ENCODE measurements around the gene ZNF433.
A peak's percentile ranks its signal among the peaks of the same experiment; 100 is the strongest.
"Not testable (repeated sequence)": the region's sequence is repeated elsewhere in the genome, so short reads cannot be mapped to it uniquely, and the experiment has no call there.

ZNF433 gene

GRCh38 chr19:12035220-12036172 is at the start of gene ZNF433:
TSS of gene ZNF433 (minus strand) at chr19:12035679. CDS start at chr19:12035539, 140 bp downstream.
- DNase-seq (ENCODE audit: low read depth) = peak; percentile 85

GRCh38 chr19:12083336-12083735 is 47.9 kb upstream of the ZNF433 start:
- DNase-seq (ENCODE audit: low read depth) = not testable (repeated sequence)

- no peak for DNase-seq (ENCODE audit: low read depth)
Measured at GRCh38 chr19:12077375-12077774, 41.9 kb upstream of the ZNF433 start.

- not testable (repeated sequence) for DNase-seq (ENCODE audit: low read depth)
Measured at GRCh38 chr19:12076331-12076730, 40.9 kb upstream of the ZNF433 start.

- no peak for DNase-seq (ENCODE audit: low read depth)
Measured at GRCh38 chr19:12075538-12076139, 40.2 kb upstream of the ZNF433 start.

- peak; percentile 88 for DNase-seq (ENCODE audit: low read depth)
Measured at GRCh38 chr19:12064590-12065538, 29.4 kb upstream of the ZNF433 start, which contains the start of gene ZNF844. TSS of gene ZNF844 (plus strand) at chr19:12064731. CDS start at chr19:12064874, 143 bp downstream.

GRCh38 chr19:12055784-12056183 is 20.3 kb upstream of the ZNF433 start:
- DNase-seq (ENCODE audit: low read depth) = no peak

GRCh38 chr19:12052497-12053169 is 17.2 kb upstream of the ZNF433 start, which contains the start of gene ZNF878:
TSS of gene ZNF878 (minus strand) at chr19:12052961. CDS start at chr19:12052801, 160 bp downstream.
- DNase-seq (ENCODE audit: low read depth) = peak; percentile 51

- no peak for DNase-seq (ENCODE audit: low read depth)
Measured at GRCh38 chr19:12052091-12052496, 16.6 kb upstream of the ZNF433 start.

GRCh38 chr19:12047868-12048267 is 12.4 kb upstream of the ZNF433 start:
- DNase-seq (ENCODE audit: low read depth) = no peak

GRCh38 chr19:12043752-12044422 is 8.4 kb upstream of the ZNF433 start:
- DNase-seq (ENCODE audit: low read depth) = no peak

GRCh38 chr19:12042893-12043292 is 7.4 kb upstream of the ZNF433 start:
- DNase-seq (ENCODE audit: low read depth) = no peak

GRCh38 chr19:12034620-12035019 is 859 bp downstream of the ZNF433 start:
- DNase-seq (ENCODE audit: low read depth) = no peak

GRCh38 chr19:12034198-12034597 is 1.3 kb downstream of the ZNF433 start:
- no peak for DNase-seq (ENCODE audit: low read depth)

- no peak for DNase-seq (ENCODE audit: low read depth)
Measured at GRCh38 chr19:12015753-12016116, 19.7 kb downstream of the ZNF433 start.

- DNase-seq (ENCODE audit: low read depth) = no peak
Measured at GRCh38 chr19:12015015-12015752, 20.3 kb downstream of the ZNF433 start.

- no peak for DNase-seq (ENCODE audit: low read depth)
Measured at GRCh38 chr19:12000152-12000981, 35.1 kb downstream of the ZNF433 start.

- no peak for DNase-seq (ENCODE audit: low read depth)
Measured at GRCh38 chr19:11995174-11995573, 40.3 kb downstream of the ZNF433 start.

- not testable (repeated sequence) for DNase-seq (ENCODE audit: low read depth)
Measured at GRCh38 chr19:11991921-11992320, 43.6 kb downstream of the ZNF433 start.

Data from stromal cell of bone marrow (primary cell).